HL-60 (cell line): Measurements from ENCODE around the gene EMP2.

Experiments
- CTCF ChIP-seq: IDR thresholded peaks from one replicate; pipeline ENCODE4 v1.5.1; 2011; ENCODE audit warnings: low read length, control low read depth, inconsistent platforms; ENCODE audit not compliant: insufficient read depth
- POLR2AphosphoS5 ChIP-seq: IDR thresholded peaks from 2 replicates; pipeline ENCODE4 v1.6.1; 2012; ENCODE audit warnings: low read depth
- SPI1 ChIP-seq: IDR thresholded peaks from 2 replicates; pipeline ENCODE4 v1.6.1; 2012; ENCODE audit warnings: low read depth, mild to moderate bottlenecking, borderline replicate concordance

DNA sequence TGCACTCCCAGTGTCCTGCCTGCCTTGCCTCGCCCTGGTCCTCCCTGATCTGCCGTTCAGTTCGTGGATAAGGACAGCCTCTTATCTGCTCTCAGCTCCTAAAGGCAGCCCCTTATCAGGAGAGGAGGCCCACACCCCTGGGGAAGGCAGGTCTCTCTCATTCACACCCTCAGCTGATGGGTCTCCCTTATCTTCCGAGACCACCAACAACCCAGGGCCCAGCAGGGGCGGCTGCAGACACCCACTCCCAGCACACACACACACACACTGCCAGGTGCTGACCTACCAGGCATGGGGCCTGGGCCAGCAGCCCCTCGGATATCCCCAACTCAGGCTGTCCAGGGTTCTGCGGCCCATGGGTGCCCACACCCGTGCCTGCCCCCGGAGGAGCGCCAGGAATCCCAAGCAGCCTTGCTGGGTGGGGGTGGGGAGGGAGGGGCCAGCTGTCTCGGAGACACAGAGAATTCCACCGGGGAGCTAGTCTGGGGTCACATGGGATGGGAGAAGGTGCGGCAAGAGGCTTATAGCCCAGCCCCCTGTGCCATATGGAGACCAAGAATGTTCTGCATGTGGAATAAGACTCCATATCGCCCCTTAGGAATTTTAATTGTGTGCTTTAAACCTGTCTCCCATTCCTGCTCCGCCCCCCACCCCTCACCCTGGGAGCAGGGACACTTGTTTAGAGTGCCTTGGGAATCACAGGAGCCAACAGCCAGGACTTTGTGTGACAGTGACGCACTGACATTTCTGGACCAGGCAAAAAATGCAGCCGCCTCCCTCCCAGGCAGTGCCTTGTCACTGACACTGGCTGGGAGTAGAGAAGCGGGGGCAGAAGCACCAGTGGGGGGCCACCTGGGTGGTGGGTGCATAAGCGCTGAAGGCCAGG lies 41.9 kb upstream of the EMP2 start:
- TF ChIP-seq CTCF (no peak), POLR2AphosphoS5 (no peak), SPI1 (no peak)
